ENCODE measurements around the gene CFDP1. TPM values are rescaled to one million over a fixed set of nuclear protein-coding genes. Genes with fewer than 3 reads are reported as not detected.

CFDP1 gene
- total RNA-seq, 6 donors from 2014 or later = 36.8 to 185 (median 50.6) TPM

DNA sequence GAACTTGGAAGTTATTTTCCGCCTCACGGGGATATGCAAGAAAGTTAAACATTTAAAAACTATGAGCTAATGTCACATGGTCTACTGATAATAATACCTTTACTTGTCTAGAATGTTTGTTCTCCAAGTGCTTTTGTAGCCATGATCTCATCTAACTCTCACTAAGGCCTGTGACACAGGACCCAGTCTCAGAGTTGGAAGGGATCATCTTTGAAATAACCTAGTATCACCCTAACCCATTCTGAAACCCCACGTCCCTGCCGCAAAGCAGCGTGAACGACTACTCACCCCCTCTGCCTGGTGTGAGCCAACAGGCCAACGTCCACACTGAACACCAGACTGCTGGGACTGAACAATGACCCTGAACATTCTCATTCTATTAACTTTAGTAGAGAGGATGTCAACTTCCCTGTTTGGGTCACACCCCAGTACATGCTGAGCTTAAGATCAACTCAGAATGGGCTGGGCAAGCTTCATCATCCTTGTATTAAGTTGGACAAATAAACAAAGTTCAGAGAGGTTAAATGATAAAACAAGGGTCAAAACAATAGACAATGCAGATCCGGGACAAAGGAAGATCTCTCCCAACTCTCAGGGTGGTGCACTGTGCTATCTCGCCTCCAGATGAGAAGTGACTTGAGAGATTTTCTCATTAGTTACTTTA lies 127.1 kb downstream of the CFDP1 start:
- TF ChIP-seq, protein P1, sequence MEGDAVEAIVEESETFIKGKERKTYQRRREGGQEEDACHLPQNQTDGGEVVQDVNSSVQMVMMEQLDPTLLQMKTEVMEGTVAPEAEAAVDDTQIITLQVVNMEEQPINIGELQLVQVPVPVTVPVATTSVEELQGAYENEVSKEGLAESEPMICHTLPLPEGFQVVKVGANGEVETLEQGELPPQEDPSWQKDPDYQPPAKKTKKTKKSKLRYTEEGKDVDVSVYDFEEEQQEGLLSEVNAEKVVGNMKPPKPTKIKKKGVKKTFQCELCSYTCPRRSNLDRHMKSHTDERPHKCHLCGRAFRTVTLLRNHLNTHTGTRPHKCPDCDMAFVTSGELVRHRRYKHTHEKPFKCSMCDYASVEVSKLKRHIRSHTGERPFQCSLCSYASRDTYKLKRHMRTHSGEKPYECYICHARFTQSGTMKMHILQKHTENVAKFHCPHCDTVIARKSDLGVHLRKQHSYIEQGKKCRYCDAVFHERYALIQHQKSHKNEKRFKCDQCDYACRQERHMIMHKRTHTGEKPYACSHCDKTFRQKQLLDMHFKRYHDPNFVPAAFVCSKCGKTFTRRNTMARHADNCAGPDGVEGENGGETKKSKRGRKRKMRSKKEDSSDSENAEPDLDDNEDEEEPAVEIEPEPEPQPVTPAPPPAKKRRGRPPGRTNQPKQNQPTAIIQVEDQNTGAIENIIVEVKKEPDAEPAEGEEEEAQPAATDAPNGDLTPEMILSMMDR (IDR thresholded peaks at IDR 0.05) = no peak
- TF ChIP-seq EP300 (IDR thresholded peaks at IDR 0.05) = peak in 2 of 4 donors; percentile 20 to 64
- peak; percentile 41 to 66 for TF ChIP-seq POLR2AphosphoS5 (IDR thresholded peaks at IDR 0.05)
- peak in 1 of 4 donors; percentile 56 for TF ChIP-seq POLR2A (IDR thresholded peaks at IDR 0.05)
- H3K9me3 ChIP-seq = no peaks in the 10 kb centered on the region
- ATAC-seq (ENCODE audit: low FRiP score in 2 of 2) (peak; percentile 24 to 46), DNase-seq (no peak)
- H3K27me3 ChIP-seq = no peaks in the 10 kb centered on the region
- peaks cover 13 to 26% (median 21%) of the 10 kb centered on the region in 4 donors for H3K4me1 ChIP-seq
- 74 to 76% methylated on average over 9 of the region's 9 CpGs for WGBS, 2 donors
- peaks cover 0 to 28% (median 5%) of the 10 kb centered on the region in 4 donors for H3K36me3 ChIP-seq
- H3K4me3 ChIP-seq = peak overlapping the region in 2 of 4 donors; percentile 15 to 25
- H3K27ac ChIP-seq = peak overlapping the region; percentile 44 to 90 (median 78)

DNA sequence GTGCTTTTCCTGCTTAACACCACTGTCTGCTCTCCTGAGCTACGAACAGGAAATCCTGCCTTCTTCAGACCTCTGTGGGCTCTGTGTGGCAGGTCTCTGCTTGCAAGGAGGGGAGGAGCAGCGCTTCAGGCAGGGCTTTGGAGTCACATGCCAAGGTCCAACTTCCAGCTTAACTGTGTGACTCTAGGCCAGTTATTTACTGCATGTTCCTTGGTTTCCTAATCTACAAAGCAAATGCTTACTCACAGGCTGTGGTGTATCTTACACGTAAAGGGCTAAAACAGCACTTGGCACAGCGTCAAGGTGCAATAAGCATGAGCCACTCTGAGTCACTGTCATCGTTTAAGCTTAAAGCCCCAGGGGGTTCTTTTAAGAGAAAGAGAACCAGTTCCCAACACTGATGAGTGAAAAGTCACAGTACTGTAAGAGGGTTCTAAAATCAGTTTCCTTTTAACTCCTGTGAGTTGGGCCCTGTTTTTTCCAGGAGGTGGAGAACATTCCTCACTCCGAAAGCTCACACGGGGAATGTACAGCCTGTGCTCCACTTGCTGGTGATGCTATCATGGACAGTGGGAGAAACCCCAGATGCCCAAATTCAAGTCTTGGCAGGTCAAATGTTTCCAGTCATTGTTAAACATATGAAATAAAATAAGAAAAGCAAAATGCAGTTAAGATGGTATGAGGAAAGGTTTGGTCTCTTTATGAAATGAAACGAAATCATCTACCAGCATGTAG lies 127.8 kb downstream of the CFDP1 start:
- DNase-seq = peak in 1 of 2 donors; percentile 72
- no peaks in the 10 kb centered on the region for H3K27me3 ChIP-seq
- H3K27ac ChIP-seq = peak overlapping the region; percentile 44 to 90 (median 78)
- peak in 1 of 4 donors; percentile 68 for TF ChIP-seq EP300 (IDR thresholded peaks at IDR 0.05)
- TF ChIP-seq POLR2A (IDR thresholded peaks at IDR 0.05) = no peak
- TF ChIP-seq, protein P1 (IDR thresholded peaks at IDR 0.05) = no peak
- peak; percentile 79 to 89 for TF ChIP-seq POLR2AphosphoS5 (IDR thresholded peaks at IDR 0.05)
- peaks cover 13 to 26% (median 21%) of the 10 kb centered on the region in 4 donors for H3K4me1 ChIP-seq
- H3K36me3 ChIP-seq = peaks cover 0 to 35% (median 8%) of the 10 kb centered on the region in 4 donors
- H3K9me3 ChIP-seq = no peaks in the 10 kb centered on the region
- WGBS, 2 donors = 38 to 41% methylated on average over 6 to 8 of the region's 8 CpGs
- H3K4me3 ChIP-seq = peak overlapping the region in 2 of 4 donors; percentile 15 to 25
- peak; percentile 85 to 90 for ATAC-seq (ENCODE audit: low FRiP score in 2 of 2)

DNA sequence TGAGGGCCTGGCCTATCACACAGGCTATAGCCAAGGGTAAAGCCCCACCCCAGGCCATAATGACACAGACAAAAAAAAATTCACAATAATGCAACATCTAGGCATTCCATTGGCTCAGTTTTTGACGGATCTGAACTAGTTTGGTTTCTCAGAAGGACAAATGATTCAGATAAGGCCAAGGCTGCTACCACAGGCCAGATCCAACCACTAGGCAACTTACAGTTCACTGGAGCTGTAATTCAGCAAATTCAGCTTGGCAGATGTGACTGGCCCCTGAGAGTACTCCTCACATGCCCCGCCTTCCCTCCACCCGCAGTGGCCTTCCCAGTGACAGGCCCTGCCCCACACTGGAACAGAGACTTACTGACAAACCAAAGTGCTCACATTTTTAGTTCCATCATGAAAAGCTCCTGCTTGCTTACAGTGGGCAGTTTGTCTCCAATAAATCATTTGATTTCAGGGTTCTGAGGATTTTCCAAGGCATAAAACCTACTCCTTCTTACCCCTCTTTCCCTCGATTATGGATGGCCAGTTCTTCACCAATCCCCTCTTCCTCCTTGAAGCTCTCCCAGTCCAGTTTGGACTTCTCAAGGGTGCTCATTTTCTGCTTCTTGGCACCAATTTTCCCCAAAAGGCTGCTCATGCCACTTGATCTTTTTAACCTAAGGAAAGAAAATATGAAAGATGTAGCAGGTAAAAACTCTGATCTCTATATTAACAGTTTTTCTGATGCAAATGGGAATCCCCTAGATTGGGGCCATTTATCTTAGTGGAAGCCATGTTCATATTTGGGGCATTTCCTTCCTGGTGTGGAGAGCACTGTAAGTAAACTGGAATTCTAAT lies 128.6 kb downstream of the CFDP1 start:
- ATAC-seq (ENCODE audit: low FRiP score in 2 of 2) = peak; percentile 25 to 62
- Histone ChIP-seq H3K4me1 (peaks cover 13 to 26% (median 21%) of the 10 kb centered on the region in 4 donors), H3K4me3 (no peak overlapping the region), H3K27me3 (no peaks in the 10 kb centered on the region), H3K27ac (peak overlapping the region; percentile 44 to 90 (median 78)), H3K36me3 (peaks cover 0 to 43% (median 14%) of the 10 kb centered on the region in 4 donors), H3K9me3 (no peaks in the 10 kb centered on the region)
- 56 to 75% methylated on average over 4 of the region's 4 CpGs for WGBS, 2 donors
- TF ChIP-seq EP300 (IDR thresholded peaks at IDR 0.05) (no peak), POLR2A (IDR thresholded peaks at IDR 0.05) (no peak), POLR2AphosphoS5 (IDR thresholded peaks at IDR 0.05) (no peak)
- TF ChIP-seq, protein P1 (IDR thresholded peaks at IDR 0.05) = no peak
- no peak for DNase-seq

DNA sequence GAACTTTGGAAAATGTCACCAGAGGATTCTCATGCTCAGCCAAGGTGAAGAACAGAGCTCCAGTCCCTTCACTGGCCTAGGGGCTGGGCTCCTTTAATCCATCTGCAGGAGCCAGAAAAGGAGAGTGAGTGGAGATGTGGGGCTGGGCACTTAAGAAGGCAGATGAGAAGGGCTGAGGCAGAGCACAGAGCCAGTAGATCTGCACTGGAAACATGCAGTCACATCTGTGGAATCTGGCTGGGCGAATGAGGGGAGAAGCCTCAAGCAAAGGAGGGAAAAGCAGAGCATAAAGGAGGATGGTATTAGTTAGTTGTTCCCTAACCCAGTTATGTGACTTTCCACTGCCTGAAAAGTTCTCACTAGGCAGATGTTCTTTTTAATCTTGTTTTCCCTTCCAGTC lies 131.5 kb downstream of the CFDP1 start:
- ATAC-seq (ENCODE audit: low FRiP score in 2 of 2) (no peak), DNase-seq (no peak)
- Histone ChIP-seq H3K36me3 (peaks cover 0 to 55% (median 19%) of the 10 kb centered on the region in 4 donors), H3K27ac (no peak overlapping the region), H3K4me1 (peaks cover 13 to 24% (median 20%) of the 10 kb centered on the region in 4 donors), H3K4me3 (no peak overlapping the region), H3K9me3 (no peaks in the 10 kb centered on the region), H3K27me3 (no peaks in the 10 kb centered on the region)
- TF ChIP-seq POLR2AphosphoS5 (IDR thresholded peaks at IDR 0.05) (no peak), EP300 (IDR thresholded peaks at IDR 0.05) (no peak), POLR2A (IDR thresholded peaks at IDR 0.05) (no peak)
- TF ChIP-seq, protein P1 (IDR thresholded peaks at IDR 0.05) = no peak
- WGBS, 2 donors = 83 to 85% methylated on average over 1 of the region's 1 CpG

Measured in upper lobe of left lung (tissue), 6 donors.